GM11168 (cell line): ENCODE measurements around the gene ZMIZ1.

ENCODE experiments used
- in situ Hi-C: fragments of 300-500 bp; cut with MboI; formaldehyde crosslinking; loops from one replicate; pipeline ENCODE4 v1.12.0; 2022; ENCODE audit warnings: low sequenced_read_pairs; ENCODE audit not compliant: unreplicated experiment

Gene ZMIZ1

DNA sequence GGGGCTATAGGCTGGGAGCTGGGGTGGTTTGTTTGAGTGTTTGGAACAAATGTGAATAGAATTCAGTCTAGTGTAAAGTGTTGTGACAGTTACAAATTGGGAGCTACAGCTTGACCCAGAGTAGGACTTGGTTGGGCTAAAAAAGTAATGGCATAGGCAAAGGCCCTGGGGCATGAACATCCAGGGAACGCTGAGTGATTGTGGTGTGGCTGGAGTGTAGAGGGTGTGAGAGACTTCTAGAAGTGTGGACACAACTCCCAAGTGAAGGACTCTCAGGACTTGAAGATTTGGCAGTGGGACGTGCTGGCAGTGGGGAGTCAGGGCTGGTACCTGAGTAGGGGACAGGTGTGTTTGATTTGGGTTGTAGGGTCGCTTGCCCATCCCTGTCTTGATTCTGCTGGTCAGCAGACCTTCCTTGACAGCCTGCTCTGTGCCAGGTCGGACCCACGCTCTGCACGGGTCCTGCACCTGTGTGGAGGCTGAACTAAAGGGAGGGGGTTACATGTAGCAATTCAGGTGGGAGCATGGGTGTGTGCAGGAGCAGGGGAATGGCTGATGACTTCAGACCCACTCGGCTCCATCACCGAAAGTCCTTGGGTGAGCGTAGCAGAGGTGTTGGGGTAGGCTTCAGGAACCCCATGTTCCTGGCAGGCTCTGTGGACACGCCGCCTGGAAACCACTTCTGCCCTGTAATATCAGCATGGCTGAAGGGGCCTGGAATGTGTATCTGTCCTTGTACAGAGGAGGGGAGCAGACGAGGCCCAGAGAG, 43.3 kb downstream of the ZMIZ1 start:
- in situ Hi-C loops: no loop called here

DNA sequence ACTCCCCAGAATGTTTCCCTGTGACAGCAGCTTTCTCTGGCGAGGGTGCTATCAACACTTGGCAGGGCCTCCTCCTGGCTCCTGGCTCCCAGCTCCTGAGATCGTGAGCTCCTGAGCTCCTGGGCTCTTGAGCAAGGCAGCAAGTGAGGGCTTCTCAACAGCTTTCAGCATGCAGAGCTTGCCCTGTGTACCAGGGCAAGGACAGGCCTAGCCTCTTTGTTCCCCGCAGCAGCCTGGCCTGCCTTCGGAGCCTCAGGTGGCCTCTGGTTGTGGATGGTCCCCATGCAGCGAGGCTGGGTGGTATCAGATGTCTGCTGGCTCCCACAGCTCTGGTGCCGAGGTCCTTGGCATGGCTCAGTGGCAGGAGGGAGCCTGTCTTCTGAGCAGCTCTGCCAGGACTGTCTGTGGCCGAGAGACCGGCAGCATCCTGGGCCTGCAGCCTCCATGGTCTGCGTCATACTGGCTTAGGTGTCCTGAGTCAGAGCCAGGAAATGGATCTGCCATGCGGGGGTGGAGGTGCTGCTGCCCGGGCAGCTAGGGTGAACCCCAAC, 44.2 kb downstream of the ZMIZ1 start:
- in situ Hi-C loops: no loop called here

DNA sequence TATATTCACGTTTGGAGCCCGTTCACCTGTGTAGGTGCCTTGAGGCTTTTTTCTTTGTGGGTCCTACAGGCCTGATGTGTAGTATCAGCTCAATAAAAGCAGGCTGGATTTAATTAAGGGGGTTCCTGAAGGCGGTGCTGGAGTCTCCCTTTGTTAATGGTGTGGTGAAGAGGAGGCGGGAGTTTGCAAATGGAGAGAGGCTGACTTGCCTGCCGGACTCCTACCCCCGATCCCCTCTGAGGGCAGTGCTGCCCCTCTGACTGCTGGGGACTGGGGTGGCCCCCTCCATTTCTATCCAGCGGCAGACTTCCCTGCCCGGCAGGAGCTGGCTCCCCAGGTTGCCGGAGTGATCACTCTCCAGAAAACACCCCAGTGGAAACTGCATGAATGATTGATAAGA, 45.1 kb downstream of the ZMIZ1 start:
- in situ Hi-C loops: no loop called here

GRCh38 chr10:79115302-79115701, 46.5 kb downstream of the ZMIZ1 start:
- in situ Hi-C loops: no loop called here

DNA sequence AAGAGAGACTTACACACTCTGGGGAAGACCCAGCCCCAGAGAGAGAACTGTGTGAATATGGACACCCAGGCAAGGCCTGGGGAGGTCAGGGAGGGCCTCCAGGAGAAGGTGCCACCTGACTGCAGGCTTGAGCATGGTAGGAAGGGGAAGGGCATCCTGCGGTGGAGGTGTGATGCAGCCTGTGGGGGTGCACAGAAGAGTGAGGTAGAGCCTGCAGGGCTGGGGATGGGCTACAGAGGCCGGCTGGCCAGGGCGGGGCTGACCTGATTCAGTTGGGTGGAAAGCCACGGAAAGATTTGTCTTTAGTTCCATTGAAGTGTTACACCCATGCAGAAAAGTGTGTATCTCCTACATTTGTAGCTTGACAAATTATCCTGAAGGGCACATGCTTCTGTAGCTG, 47.6 kb downstream of the ZMIZ1 start:
- in situ Hi-C loops: no loop called here

DNA sequence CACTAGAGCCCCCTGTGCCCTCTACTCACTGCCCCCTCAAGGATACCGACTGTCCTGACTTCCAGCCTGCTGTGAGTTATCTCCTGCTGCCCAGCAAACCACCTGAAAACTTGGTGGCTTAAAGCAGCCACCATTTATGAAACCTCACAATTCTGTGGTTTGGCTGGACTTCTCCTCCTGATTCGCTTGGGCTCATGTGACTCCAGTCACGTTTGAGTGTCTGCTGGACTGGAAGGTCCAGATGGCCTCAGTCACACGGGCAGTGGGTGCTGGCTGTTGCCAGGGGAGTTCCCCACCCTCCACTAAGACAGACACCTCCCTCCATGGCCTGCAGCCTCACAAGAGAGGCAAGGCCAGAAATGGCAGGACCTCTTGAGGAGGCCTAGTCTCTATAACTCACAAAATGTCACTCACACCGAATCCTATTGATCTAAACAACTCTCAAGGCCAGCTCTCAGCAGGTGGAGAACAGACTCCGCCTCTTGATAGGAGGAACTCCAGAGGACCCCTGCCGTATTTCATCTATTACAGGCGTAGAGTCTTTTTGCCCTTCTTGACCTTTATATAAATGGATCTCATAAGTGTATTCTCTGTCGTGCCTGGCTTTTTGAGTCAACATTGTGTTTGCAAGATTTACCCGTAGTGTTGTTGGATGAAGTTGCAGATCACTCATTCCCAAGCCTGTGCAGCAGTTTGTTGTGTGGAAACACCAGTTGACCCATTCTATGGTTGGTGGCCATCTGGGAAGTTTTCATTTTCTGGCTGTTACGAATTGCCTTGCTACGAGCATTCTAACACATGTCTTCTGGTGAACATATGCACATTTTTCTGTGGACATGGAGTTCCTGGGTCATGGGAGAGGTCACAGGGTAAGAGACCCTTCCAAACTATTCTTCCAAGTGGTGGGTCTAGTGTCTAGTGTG, 48.3 kb downstream of the ZMIZ1 start:
- in situ Hi-C loops: no loop called here

- in situ Hi-C loops: no loop called here
Measured at GRCh38 chr10:79118286-79119202, 49.8 kb downstream of the ZMIZ1 start.

DNA sequence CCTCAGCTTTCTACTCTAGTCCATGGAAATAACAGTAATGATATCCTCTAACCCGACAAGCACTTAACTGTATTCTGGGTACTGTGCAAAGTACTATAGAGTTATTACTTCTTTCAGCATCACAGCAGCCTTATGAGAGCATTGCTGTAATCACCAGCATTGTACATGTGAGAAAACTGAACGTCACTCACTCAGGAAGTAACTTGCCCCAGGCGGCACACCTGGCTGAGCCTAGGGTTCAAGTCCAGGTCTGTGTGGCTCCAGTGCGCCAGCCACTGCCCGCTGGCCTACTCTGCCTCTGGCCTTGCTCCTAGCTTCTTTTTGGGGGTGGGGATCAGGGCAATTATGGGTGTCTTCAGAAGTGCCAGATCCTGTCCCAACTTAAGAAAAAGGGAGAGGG, 50.5 kb downstream of the ZMIZ1 start:
- in situ Hi-C loops: no loop called here

- in situ Hi-C loops: no loop called here
Measured at GRCh38 chr10:79123547-79123963, 54.8 kb downstream of the ZMIZ1 start.

GRCh38 chr10:79124066-79124465, 55.3 kb downstream of the ZMIZ1 start:
- in situ Hi-C loops: no loop called here

DNA sequence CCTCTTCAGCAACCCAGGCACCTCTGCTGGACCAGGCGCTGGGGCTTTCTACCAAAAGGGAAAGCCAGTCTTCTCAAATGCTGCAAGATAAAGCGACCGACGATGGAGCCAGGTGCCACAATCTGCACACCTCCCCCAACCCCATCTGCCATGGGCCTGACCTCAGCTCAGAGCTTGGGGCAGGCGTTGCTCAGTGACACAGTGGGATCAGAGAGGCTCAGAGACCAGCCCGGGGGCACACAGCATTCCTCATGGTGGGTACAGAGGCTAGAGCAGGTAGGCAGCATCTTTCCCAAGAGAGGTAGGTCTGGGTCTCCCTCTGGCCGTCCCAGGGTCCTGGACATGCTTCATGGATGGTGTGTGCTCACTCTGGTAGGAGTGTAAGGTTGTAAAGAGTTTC, 56.3 kb downstream of the ZMIZ1 start:
- in situ Hi-C loops: no loop called here

GRCh38 chr10:79126351-79127080, 57.8 kb downstream of the ZMIZ1 start:
- in situ Hi-C loops: no loop called here

- in situ Hi-C loops: no loop called here
Measured at GRCh38 chr10:79127151-79127961, 58.6 kb downstream of the ZMIZ1 start.

GRCh38 chr10:79128241-79128922, 59.6 kb downstream of the ZMIZ1 start:
- in situ Hi-C loops: no loop called here

- in situ Hi-C loops: no loop called here
Measured at GRCh38 chr10:79128923-79129305, 60.1 kb downstream of the ZMIZ1 start.

DNA sequence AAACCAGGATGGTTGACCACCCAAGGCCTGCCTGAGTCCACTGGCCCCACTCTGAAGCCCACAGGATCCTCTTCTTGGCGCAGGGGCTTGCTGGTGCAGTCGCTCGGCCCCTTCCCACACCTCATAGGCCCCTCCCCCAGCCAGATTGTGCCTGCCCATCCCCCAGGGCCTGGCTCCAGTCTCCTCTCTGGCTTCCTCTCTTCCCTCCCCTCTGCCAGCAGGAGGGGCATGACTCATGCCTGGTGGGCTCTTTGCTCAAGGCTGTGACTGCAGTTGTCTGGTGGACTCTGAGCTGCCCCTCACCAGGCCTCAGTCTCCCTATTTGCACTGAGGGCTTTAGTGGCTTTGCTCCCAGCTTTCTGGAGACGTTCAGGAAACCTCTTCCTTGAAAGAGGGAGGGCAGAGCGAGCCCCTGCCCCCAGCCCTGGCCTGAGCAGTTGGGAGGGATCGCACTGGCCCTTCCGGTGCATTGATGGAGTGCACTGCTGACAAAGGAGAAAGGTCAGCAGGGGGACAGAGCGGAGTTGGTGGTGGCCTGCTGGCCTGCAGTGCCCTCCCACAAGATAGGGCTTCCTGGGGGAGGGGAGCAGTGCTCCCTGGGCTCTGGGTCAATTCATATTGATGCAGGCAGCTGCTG, 60.7 kb downstream of the ZMIZ1 start:
- in situ Hi-C loops: no loop called here

GRCh38 chr10:79130255-79130654, 61.5 kb downstream of the ZMIZ1 start:
- in situ Hi-C loops: no loop called here

GRCh38 chr10:79130846-79131245, 62.1 kb downstream of the ZMIZ1 start:
- in situ Hi-C loops: no loop called here
